Activated T-cell treated with anti-CD3 and anti-CD28 coated beads, Interleukin-2, amount 50 U/mL, for 4 hours (primary cell): Measurements from ENCODE around the gene SLC7A1. TPM values are rescaled to one million over a fixed set of nuclear protein-coding genes. Genes with fewer than 3 reads are reported as not detected.

Experiments used
- ATAC-seq, 2 donors: fragments of 200-7000 bp; cut with Tn5 transposase; one replicate each; pipeline ENCODE4 v1.10.0; 2021
- DNase-seq: peaks from one replicate; pipeline ENCODE4 v3.0.0-alpha.2; 2020
- H3K27me3 Mint-ChIP-seq: one replicate; pipeline ENCODE4 v1.8.0; 2021; ENCODE audit warnings: low read depth, mixed read lengths
- H3K36me3 Mint-ChIP-seq: one replicate; pipeline ENCODE4 v1.8.0; 2022; ENCODE audit warnings: mixed read lengths; ENCODE audit not compliant: insufficient read depth
- H3K4me1 Mint-ChIP-seq: one replicate; pipeline ENCODE4 v1.8.0; 2021; ENCODE audit warnings: low read depth, mixed read lengths
- H3K4me3 Mint-ChIP-seq: one replicate; pipeline ENCODE4 v1.8.0; 2021; ENCODE audit warnings: mild to moderate bottlenecking, moderate library complexity, mixed read lengths
- H3K9me3 Mint-ChIP-seq: one replicate; pipeline ENCODE4 v1.8.0; 2021; ENCODE audit warnings: mixed read lengths
- total RNA-seq, 3 donors: library from RNA; stranded (reverse); gene quantifications; one replicate each; pipeline ENCODE4 v1.2.1, GENCODE V29; 2021

The SLC7A1 gene
- total RNA-seq, 3 donors from 2014 or later, result 173 to 216 (median 180) TPM

DNA sequence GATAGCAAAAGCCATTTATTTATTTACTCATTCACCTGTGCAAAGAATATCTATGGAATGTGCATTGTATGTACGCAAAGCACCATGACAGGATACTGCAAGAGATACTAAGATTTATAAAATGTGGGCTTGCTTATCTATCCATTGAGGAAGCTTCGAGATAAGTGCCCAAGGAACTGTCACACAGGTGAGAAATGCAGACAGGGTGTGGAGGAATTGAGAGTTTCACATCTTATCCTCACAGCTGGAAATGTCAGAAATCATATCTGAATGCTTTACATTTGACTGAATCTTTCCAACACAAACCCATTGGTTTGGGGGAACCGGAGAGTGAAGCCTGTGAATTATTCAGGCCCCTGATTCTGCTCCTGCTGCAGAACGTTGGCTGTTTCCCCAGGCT, 113.0 kb downstream of the SLC7A1 start:
- no peak for ATAC-seq
- H3K9me3 Mint-ChIP-seq, result no peaks in the 10 kb centered on the region
- H3K27me3 Mint-ChIP-seq, result peaks cover 11% of the 10 kb centered on the region
- DNase-seq, result no peak
- no peaks in the 10 kb centered on the region for H3K4me1 Mint-ChIP-seq
- H3K4me3 Mint-ChIP-seq, result no peak overlapping the region
- H3K36me3 Mint-ChIP-seq, result no peaks in the 10 kb centered on the region

DNA sequence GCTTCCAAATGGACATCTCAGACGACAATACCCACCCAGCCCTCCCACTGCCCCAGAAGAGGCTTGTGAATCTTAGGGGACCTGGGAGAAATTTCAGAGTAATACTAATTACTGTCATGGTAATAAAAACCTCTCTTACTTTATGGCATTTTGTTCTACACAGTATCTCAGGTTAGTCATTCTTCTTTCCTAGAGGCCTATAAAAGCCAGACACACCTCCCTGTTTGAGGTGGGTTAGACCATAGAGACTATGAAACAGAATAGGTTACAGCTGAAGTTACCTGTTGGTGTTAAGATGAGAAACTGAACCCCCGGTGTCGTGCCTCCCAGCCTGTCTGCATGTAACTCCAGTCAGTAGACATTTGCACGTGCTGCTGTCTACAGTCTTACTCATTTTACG, 113.9 kb downstream of the SLC7A1 start:
- Mint-ChIP-seq H3K4me1 (no peaks in the 10 kb centered on the region), H3K27me3 (peaks cover 11% of the 10 kb centered on the region), H3K4me3 (no peak overlapping the region), H3K36me3 (no peaks in the 10 kb centered on the region), H3K9me3 (no peaks in the 10 kb centered on the region)
- ATAC-seq (no peak), DNase-seq (no peak)

DNA sequence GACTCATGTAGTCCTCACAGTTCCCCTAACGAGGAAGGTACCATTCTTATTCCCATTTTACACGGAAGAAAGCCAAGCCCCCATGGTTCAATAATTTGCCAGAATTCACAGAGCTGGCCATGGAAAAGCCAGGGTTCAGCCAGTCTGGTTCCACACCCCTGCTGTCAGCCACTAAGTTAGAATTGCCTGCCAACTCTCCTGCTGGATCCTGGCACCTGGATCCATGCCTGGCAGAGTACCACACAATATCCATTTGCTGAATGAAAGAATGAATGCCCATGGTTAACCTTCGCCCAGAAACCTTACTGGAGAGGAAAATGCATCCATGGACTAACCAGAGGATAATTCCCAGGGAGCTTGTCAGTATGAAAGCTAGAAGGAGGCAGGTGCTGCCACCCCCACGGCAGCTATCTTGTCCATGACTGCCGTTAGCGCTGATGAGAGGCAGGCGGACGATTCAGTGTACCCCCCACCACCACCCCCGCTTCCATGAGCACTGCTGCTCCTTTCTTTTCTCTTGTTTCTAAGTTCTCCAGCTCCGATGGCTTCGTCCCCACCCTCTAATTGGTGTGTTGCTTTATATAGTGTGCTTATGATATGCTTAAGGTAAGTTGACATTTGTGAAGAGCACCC, 114.5 kb downstream of the SLC7A1 start:
- no peak for ATAC-seq
- Mint-ChIP-seq H3K27me3 (peaks cover 11% of the 10 kb centered on the region), H3K36me3 (no peaks in the 10 kb centered on the region), H3K4me1 (no peaks in the 10 kb centered on the region), H3K9me3 (no peaks in the 10 kb centered on the region), H3K4me3 (no peak overlapping the region)
- DNase-seq, result no peak

DNA sequence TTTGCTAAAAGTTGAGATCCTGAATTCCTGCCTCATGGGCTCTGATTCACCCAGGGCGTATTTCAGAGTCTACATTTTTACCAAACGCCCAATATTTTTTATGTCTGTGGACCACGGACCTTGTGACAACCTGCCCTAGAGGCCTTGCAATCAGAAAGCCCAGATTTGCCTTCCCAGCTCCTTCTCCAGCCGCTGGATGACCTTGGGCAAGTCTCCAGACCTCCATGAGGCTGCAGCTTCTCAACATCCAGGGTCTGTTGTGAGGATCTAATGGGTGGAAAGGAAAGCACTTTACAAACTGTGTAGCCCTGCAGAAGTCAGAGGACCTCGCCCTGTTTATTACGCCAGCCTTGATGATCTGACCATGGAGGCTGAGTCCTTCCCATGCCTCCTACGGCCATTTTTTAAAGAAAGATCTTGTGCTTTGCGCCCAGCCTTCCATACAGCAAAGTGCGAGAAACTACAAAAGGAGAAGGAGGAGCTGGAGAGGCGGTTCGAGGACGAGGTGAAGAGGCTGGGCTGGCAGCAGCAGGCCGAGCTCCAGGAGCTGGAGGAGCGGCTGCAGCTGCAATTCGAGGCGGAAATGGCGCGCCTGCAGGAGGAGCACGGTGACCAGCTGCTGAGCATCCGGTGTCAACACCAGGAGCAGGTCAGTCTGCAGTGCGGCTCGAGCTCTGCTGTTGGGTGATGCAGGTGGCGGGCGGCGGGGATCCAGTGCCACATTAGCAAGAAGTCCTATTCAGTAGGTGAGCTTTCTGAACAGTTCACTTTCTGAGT, 115.6 kb downstream of the SLC7A1 start:
- ATAC-seq, result no peak
- H3K4me3 Mint-ChIP-seq, result no peak overlapping the region
- peaks cover 11% of the 10 kb centered on the region for H3K27me3 Mint-ChIP-seq

DNA sequence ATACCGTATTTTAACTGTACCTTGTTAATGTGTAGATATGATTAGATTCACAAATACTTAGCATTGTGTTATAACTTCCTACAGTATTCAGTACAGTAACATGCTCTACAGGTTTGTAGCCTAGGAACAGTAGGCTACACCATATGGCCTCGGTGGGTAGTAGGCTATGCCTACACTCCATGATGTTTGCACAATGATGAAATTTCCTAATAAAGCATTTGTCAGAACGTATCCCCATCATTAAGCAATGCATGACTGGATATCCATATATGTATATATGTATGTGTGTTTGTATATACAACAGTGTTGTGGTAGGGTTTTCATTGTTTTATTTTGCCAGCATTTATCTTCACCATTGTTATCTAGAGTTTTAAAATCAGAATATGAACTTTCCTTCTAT, 119.4 kb downstream of the SLC7A1 start:
- ATAC-seq (no peak), DNase-seq (no peak)
- no peaks in the 10 kb centered on the region for H3K9me3 Mint-ChIP-seq
- H3K27me3 Mint-ChIP-seq, result peaks cover 7% of the 10 kb centered on the region
- H3K4me1 Mint-ChIP-seq, result no peaks in the 10 kb centered on the region
- no peak overlapping the region for H3K4me3 Mint-ChIP-seq
- no peaks in the 10 kb centered on the region for H3K36me3 Mint-ChIP-seq

More for the DNA sequence above, 115.6 kb downstream of the SLC7A1 start:
- no peaks in the 10 kb centered on the region for H3K4me1 Mint-ChIP-seq
- no peak for DNase-seq
- no peaks in the 10 kb centered on the region for H3K36me3 Mint-ChIP-seq
- H3K9me3 Mint-ChIP-seq, result no peaks in the 10 kb centered on the region

DNA sequence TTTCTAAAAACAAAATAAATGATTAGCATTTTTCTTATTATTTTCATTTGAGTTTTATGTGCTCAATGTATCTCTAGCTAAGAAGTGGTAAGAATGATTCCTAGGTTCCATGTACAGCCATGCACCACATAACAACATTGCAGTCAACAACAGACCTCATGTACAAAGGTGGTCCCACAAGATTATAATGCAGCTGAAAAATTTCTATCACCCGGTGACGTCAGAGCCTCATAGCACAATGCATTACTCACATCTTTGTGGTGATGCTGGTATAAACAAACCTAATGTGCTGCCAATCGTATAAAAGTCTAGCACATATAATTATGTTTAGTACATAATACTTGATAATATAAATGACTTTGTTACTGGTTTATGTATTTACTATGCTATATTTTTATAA, 120.5 kb downstream of the SLC7A1 start:
- peaks cover 7% of the 10 kb centered on the region for H3K27me3 Mint-ChIP-seq
- H3K4me3 Mint-ChIP-seq, result no peak overlapping the region
- H3K4me1 Mint-ChIP-seq, result no peaks in the 10 kb centered on the region
- ATAC-seq, result no peak
- H3K36me3 Mint-ChIP-seq, result no peaks in the 10 kb centered on the region
- DNase-seq, result no peak
- no peaks in the 10 kb centered on the region for H3K9me3 Mint-ChIP-seq

DNA sequence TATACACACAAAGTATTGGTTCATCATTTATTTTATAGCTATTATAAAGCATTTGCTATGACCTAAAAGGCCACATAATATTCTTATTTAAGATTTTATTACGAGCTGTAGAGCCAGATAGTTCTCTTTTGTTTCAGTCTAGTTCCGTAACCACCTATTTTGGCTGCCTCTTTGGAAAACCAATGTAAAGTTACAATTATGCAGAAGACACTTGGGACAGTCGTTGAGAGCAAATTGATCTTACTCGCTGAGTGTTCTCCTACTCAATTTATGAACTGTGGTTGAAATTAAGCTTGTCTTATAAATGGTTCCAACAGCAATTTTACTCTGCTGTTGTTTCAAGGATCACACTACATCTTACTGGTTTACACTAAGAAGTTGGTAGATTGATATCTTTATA, 122.3 kb downstream of the SLC7A1 start:
- Mint-ChIP-seq H3K4me3 (no peak overlapping the region), H3K9me3 (no peaks in the 10 kb centered on the region), H3K36me3 (no peaks in the 10 kb centered on the region), H3K27me3 (peaks cover 2% of the 10 kb centered on the region), H3K4me1 (no peaks in the 10 kb centered on the region)
- DNase-seq (no peak), ATAC-seq (no peak)

DNA sequence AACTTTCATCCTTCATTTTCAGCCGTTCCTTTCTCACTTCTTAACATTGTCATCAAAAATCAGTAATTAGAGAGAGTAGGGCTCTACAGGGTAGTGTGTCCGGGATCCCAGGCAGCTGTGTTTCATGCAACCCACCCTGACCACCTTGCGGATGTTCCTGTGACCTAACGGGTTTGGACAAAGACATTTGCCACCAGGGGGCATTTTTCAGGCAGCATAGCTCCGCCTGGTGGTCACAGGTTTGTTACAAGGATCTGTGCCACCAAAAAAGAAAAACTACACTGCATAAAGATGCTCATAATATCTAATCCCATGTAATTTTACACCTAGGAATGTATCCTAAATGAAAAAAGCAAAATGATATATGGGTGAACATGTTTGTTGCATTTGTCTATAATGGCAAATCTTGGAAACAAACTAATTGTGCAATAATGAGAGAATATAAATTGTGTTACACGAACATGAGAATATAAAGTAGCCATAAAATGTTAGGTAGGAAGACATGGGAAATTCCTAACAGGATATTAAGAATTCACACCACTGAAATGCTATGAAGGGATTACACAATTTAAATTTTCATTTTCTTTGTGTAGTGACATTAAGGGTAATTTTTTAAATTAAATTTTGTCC, 123.0 kb downstream of the SLC7A1 start:
- Mint-ChIP-seq H3K36me3 (no peaks in the 10 kb centered on the region), H3K4me3 (no peak overlapping the region), H3K27me3 (no peaks in the 10 kb centered on the region), H3K4me1 (no peaks in the 10 kb centered on the region), H3K9me3 (no peaks in the 10 kb centered on the region)
- DNase-seq (peak; percentile 33), ATAC-seq (peak in 1 of 2 donors; percentile 46)

DNA sequence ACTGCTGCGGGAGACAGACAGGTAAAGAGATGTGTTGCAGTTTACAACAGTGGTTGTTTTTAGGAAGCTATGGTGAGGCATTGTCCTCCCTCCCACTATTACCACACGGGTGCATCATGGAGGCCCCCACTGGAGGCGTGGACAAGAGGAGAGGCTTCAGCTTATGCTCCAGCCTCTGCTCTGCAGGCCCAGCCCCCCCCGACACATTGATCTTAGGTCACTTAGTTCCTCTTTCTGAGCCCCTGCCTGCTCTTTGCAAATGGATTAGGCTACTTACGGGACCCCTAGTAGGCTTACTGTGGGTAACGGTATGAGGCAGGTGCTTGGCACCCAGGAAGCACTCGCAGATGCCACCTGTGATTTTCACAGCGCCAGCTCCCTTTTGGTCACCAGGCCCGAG, 123.9 kb downstream of the SLC7A1 start:
- H3K9me3 Mint-ChIP-seq, result no peaks in the 10 kb centered on the region
- ATAC-seq (no peak), DNase-seq (no peak)
- no peaks in the 10 kb centered on the region for H3K27me3 Mint-ChIP-seq
- H3K4me1 Mint-ChIP-seq, result no peaks in the 10 kb centered on the region
- no peak overlapping the region for H3K4me3 Mint-ChIP-seq
- no peaks in the 10 kb centered on the region for H3K36me3 Mint-ChIP-seq

DNA sequence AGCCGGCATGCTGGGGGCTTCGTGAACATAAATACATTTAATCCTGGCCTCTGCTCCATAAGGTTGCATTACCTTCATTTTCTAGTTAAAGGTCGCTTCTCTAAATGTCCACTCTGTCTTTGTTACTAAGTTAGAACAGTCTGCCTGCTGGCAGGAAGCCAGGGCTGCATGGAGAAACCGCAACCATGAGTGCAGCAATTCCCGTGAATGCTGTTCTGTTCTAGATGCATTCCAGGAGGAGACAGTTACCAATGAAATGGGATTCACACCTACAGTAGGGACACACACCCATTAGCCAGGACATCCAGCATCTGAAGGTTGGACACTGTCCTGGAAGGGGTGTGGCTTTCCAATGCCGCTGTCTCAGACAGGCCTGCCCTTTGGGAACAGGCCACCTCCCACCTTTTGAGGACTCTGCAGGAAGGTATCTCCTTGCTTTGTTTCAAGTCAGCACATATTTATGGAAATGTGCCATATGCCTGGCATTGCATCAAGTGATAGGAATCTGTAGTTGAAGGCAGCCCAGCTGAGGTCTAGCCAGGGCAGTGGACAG, 129.7 kb downstream of the SLC7A1 start:
- ATAC-seq, result no peak
- Mint-ChIP-seq H3K9me3 (no peaks in the 10 kb centered on the region), H3K4me1 (no peaks in the 10 kb centered on the region), H3K36me3 (no peaks in the 10 kb centered on the region), H3K4me3 (no peak overlapping the region), H3K27me3 (no peaks in the 10 kb centered on the region)
- no peak for DNase-seq

DNA sequence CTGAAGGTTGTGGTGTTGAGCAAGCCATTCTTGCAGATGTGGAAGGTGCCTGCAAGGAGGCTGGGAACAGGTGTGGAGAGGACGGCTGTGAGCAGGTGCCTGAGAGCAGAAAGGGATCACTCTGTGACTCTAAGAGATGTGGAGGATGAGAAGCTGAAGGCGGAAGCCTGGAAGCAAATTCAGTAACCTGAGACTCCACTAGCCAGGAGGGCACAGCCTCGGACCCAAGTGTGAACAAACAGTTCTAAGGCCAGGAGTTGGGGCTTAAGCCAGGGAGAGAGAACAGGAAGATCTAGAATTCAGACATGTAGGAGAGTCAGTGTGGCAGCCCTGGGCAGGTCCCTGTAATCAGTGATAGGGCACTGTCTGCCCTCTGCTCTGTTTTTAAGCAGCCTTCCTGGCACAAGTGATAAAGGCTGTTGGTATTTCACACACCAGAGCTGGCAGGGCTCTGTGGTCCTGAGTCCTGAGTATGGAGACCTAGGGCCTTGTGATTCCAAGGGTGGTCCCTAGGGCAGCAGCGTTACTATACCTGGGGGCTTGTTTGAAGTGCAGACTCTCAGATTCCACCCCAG, 131.3 kb downstream of the SLC7A1 start:
- Mint-ChIP-seq H3K4me3 (no peak overlapping the region), H3K9me3 (no peaks in the 10 kb centered on the region), H3K4me1 (no peaks in the 10 kb centered on the region), H3K36me3 (no peaks in the 10 kb centered on the region), H3K27me3 (peaks cover 3% of the 10 kb centered on the region)
- no peak for DNase-seq
- ATAC-seq, result no peak

DNA sequence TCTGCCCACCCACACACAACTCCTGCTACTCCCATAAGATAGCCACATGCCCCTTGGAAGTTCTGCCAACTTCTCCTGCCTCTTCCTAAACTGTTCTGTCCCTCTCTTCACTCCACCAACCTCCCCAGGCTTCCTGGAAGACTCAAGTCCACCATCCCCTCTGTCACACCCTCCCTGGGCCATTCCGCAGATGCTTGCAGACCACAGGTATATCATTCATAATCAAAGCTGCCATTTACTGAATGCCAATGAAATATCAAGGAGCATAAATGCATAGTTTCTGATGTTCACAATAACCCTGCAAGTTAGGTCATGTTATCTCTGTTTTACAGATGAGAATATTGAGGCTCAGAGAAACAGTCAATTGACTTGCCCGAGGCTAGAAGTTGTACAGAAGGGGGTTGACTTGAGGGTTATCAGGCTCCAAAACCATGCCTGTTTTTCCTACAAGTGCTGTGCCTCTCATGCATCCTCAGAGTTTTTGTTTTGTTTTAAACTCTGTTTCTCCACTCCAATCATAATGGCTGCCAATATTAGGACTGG, 135.6 kb downstream of the SLC7A1 start:
- H3K36me3 Mint-ChIP-seq, result no peaks in the 10 kb centered on the region
- H3K4me1 Mint-ChIP-seq, result no peaks in the 10 kb centered on the region
- DNase-seq (no peak), ATAC-seq (no peak)
- H3K27me3 Mint-ChIP-seq, result peaks cover 11% of the 10 kb centered on the region
- H3K4me3 Mint-ChIP-seq, result no peak overlapping the region
- no peaks in the 10 kb centered on the region for H3K9me3 Mint-ChIP-seq
